GM23338 (cell line): ENCODE results near the gene ASTN1. TPM values are rescaled to one million over a fixed set of nuclear protein-coding genes. Genes with fewer than 3 reads are reported as not detected.

Experiments
- ATAC-seq: fragments of 200-7000 bp; cut with Tn5 transposase; 3 replicates; pipeline ENCODE4 v1.9.1; 2020
- DNase-seq: peaks from one replicate; pipeline ENCODE4 v3.0.0-alpha.2; 2015; ENCODE audit warnings: low spot score
- H2AFZ ChIP-seq: fragments of 200-600 bp; sonication (generic); 2 replicates; pipeline ENCODE4 v1.8.0; 2016; ENCODE audit warnings: antibody characterized with exemption, mild to moderate bottlenecking, moderate library complexity
- H3F3A ChIP-seq: fragments of 200-600 bp; sonication (generic); replicated peaks from 2 replicates; pipeline ENCODE4 v1.8.0; 2017; ENCODE audit warnings: antibody characterized with exemption, mixed run types, low read depth
- H3K27ac ChIP-seq: fragments of 200-600 bp; sonication (generic); 2 replicates; pipeline ENCODE4 v1.6.1; 2016; ENCODE audit warnings: low read depth
- H3K27me3 ChIP-seq: fragments of 200-600 bp; sonication (generic); 2 replicates; pipeline ENCODE4 v1.8.0; 2016; ENCODE audit warnings: mild to moderate bottlenecking, mixed run types, moderate library complexity; ENCODE audit not compliant: insufficient read depth
- H3K36me3 ChIP-seq: fragments of 200-600 bp; sonication (generic); 2 replicates; pipeline ENCODE4 v1.8.0; 2016; ENCODE audit warnings: mild to moderate bottlenecking; ENCODE audit not compliant: insufficient read depth
- H3K4me1 ChIP-seq: fragments of 200-600 bp; sonication (generic); 2 replicates; pipeline ENCODE4 v1.8.0; 2016; ENCODE audit warnings: mild to moderate bottlenecking, moderate library complexity; ENCODE audit not compliant: insufficient read depth
- H3K4me2 ChIP-seq: fragments of 200-600 bp; sonication (generic); 2 replicates; pipeline ENCODE4 v1.7.1; 2017; ENCODE audit warnings: mixed run types
- H3K4me3 ChIP-seq: fragments of 200-600 bp; sonication (generic); 2 replicates; pipeline ENCODE4 v1.6.1; 2016; ENCODE audit warnings: mixed run types
- H3K79me2 ChIP-seq: fragments of 200-600 bp; sonication (generic); replicated peaks from 2 replicates; pipeline ENCODE4 v1.8.0; 2017; ENCODE audit warnings: mild to moderate bottlenecking; ENCODE audit not compliant: insufficient read depth
- H3K9me2 ChIP-seq: fragments of 200-600 bp; sonication (generic); 2 replicates; pipeline ENCODE4 v1.8.0; 2017; ENCODE audit not compliant: insufficient read depth
- H4K20me1 ChIP-seq: fragments of 200-600 bp; sonication (generic); replicated peaks from 2 replicates; pipeline ENCODE4 v1.8.0; 2017; ENCODE audit warnings: mild to moderate bottlenecking; ENCODE audit not compliant: insufficient read depth
- H3K27ac Mint-ChIP-seq: 2 replicates; pipeline ENCODE4 v1.8.0; 2020; ENCODE audit warnings: inconsistent platforms, mild to moderate bottlenecking, moderate library complexity, mixed read lengths
- H3K27me3 Mint-ChIP-seq: 3 replicates; pipeline ENCODE4 v1.8.0; 2022; ENCODE audit warnings: low read depth, mild to moderate bottlenecking, moderate library complexity, mixed read lengths, inconsistent platforms; ENCODE audit not compliant: insufficient read depth, poor library complexity
- H3K36me3 Mint-ChIP-seq: 3 replicates; pipeline ENCODE4 v1.8.0; 2021; ENCODE audit warnings: low read depth, mild to moderate bottlenecking, inconsistent platforms, moderate library complexity, mixed read lengths
- H3K4me1 Mint-ChIP-seq: 3 replicates; pipeline ENCODE4 v1.8.0; 2020; ENCODE audit warnings: mild to moderate bottlenecking, inconsistent platforms, mixed read lengths
- H3K4me3 Mint-ChIP-seq: 3 replicates; pipeline ENCODE4 v1.8.0; 2021; ENCODE audit warnings: moderate library complexity, mild to moderate bottlenecking, inconsistent platforms, mixed read lengths
- H3K9me3 Mint-ChIP-seq: 3 replicates; pipeline ENCODE4 v1.8.0; 2020; ENCODE audit warnings: moderate library complexity, mild to moderate bottlenecking, inconsistent platforms, mixed read lengths
- CREB1 ChIP-seq: fragments of 250-450 bp; sonication (Bioruptor Pico); IDR thresholded peaks from 2 replicates; pipeline ENCODE4 v1.5.0; 2020; ENCODE audit warnings: low read depth, mild to moderate bottlenecking, moderate library complexity
- NANOG ChIP-seq: IDR thresholded peaks from 2 replicates; pipeline ENCODE4 v1.6.1; 2016; ENCODE audit warnings: antibody characterized with exemption, borderline replicate concordance
- POLR2AphosphoS5 ChIP-seq: IDR thresholded peaks from 2 replicates; pipeline ENCODE4 v1.6.1; 2016; ENCODE audit warnings: antibody characterized with exemption, low read depth
- ZNF331 ChIP-seq: fragments of 250-450 bp; sonication (Bioruptor Pico); IDR thresholded peaks from 2 replicates; pipeline ENCODE4 v1.5.0; 2020; ENCODE audit warnings: low read depth, mild to moderate bottlenecking, moderate library complexity
- polyA plus RNA-seq: library from polyadenylated mRNA; unstranded; fragments of >200 nt; fragmentation: Nextera tagmentation; extraction: Ambion mirVana; gene quantifications from 2 replicates; pipeline ENCODE4 v1.2.1, GENCODE V29; 2016
- total RNA-seq: library from RNA; depleted of rRNA; stranded (reverse); fragments of >200 nt; shearing (Covaris generic); gene quantifications from 2 replicates; pipeline ENCODE4 v1.2.3, GENCODE V29; 2014
- TF ChIP-seq, protein P1 (sequence below): fragments of 250-450 bp; sonication (Bioruptor Pico); IDR thresholded peaks from 2 replicates; pipeline ENCODE4 v1.5.0; 2020; ENCODE audit warnings: mild to moderate bottlenecking, moderate library complexity
- TF ChIP-seq, protein P2 (sequence below): IDR thresholded peaks from 2 replicates; pipeline ENCODE4 v1.6.1; 2016; ENCODE audit warnings: antibody characterized with exemption

ASTN1 gene
- total and polyA plus RNA-seq, 2 experiments from 2014 or later = 2.0 to 5.2 TPM

DNA sequence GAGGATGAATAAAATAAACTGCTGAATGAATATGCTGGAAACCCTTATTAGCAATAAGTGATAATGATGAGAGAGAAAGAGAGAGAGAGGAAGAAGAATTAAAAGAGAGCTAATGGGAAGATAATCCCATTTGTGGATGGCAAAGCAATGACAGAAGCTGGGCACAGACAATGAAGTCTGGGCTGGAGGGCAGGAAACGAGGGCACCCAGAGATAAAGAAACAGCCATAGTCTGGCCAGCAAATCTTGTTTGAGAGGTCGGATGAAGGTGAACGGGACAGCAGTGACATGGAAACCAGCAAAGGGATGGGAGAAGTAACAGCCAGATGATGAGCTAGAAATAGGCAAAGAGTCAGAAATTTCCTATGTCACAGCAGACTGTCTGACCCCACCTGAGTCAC is 155.9 kb downstream of the ASTN1 start:
- DNase-seq (no peak), ATAC-seq (no peak)
- Mint-ChIP-seq H3K9me3 (no peaks in the 10 kb centered on the region), H3K27ac (no peak overlapping the region), H3K4me3 (no peak overlapping the region), H3K27me3 (no peaks in the 10 kb centered on the region), H3K36me3 (no peaks in the 10 kb centered on the region), H3K4me1 (peaks cover 3% of the 10 kb centered on the region; the same call in 1 of the 3 replicates)
- Histone ChIP-seq H3K4me2 (no peak overlapping the region), H3K79me2 (no peaks in the 10 kb centered on the region), H3K9me2 (no peaks in the 10 kb centered on the region), H3K4me3 (no peak overlapping the region), H3K36me3 (no peaks in the 10 kb centered on the region), H3F3A (no peaks in the 10 kb centered on the region), H3K4me1 (no peaks in the 10 kb centered on the region), H4K20me1 (no peaks in the 10 kb centered on the region), H3K27ac (no peak overlapping the region), H2AFZ (no peak overlapping the region), H3K27me3 (no peaks in the 10 kb centered on the region)
- no peak for TF ChIP-seq CREB1 (CRISPR knock-in tag)
- no peak for TF ChIP-seq NANOG
- TF ChIP-seq, protein P1, sequence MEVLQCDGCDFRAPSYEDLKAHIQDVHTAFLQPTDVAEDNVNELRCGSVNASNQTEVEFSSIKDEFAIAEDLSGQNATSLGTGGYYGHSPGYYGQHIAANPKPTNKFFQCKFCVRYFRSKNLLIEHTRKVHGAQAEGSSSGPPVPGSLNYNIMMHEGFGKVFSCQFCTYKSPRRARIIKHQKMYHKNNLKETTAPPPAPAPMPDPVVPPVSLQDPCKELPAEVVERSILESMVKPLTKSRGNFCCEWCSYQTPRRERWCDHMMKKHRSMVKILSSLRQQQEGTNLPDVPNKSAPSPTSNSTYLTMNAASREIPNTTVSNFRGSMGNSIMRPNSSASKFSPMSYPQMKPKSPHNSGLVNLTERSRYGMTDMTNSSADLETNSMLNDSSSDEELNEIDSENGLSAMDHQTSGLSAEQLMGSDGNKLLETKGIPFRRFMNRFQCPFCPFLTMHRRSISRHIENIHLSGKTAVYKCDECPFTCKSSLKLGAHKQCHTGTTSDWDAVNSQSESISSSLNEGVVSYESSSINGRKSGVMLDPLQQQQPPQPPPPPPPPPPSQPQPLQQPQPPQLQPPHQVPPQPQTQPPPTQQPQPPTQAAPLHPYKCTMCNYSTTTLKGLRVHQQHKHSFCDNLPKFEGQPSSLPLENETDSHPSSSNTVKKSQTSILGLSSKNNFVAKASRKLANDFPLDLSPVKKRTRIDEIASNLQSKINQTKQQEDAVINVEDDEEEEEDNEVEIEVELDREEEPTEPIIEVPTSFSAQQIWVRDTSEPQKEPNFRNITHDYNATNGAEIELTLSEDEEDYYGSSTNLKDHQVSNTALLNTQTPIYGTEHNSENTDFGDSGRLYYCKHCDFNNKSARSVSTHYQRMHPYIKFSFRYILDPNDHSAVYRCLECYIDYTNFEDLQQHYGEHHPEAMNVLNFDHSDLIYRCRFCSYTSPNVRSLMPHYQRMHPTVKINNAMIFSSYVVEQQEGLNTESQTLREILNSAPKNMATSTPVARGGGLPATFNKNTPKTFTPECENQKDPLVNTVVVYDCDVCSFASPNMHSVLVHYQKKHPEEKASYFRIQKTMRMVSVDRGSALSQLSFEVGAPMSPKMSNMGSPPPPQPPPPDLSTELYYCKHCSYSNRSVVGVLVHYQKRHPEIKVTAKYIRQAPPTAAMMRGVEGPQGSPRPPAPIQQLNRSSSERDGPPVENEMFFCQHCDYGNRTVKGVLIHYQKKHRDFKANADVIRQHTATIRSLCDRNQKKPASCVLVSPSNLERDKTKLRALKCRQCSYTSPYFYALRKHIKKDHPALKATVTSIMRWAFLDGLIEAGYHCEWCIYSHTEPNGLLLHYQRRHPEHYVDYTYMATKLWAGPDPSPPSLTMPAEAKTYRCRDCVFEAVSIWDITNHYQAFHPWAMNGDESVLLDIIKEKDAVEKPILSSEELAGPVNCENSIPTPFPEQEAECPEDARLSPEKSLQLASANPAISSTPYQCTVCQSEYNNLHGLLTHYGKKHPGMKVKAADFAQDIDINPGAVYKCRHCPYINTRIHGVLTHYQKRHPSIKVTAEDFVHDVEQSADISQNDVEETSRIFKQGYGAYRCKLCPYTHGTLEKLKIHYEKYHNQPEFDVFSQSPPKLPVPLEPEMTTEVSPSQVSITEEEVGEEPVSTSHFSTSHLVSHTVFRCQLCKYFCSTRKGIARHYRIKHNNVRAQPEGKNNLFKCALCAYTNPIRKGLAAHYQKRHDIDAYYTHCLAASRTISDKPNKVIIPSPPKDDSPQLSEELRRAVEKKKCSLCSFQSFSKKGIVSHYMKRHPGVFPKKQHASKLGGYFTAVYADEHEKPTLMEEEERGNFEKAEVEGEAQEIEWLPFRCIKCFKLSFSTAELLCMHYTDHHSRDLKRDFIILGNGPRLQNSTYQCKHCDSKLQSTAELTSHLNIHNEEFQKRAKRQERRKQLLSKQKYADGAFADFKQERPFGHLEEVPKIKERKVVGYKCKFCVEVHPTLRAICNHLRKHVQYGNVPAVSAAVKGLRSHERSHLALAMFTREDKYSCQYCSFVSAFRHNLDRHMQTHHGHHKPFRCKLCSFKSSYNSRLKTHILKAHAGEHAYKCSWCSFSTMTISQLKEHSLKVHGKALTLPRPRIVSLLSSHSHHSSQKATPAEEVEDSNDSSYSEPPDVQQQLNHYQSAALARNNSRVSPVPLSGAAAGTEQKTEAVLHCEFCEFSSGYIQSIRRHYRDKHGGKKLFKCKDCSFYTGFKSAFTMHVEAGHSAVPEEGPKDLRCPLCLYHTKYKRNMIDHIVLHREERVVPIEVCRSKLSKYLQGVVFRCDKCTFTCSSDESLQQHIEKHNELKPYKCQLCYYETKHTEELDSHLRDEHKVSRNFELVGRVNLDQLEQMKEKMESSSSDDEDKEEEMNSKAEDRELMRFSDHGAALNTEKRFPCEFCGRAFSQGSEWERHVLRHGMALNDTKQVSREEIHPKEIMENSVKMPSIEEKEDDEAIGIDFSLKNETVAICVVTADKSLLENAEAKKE = no peak
- TF ChIP-seq POLR2AphosphoS5 = no peak
- TF ChIP-seq, protein P2, sequence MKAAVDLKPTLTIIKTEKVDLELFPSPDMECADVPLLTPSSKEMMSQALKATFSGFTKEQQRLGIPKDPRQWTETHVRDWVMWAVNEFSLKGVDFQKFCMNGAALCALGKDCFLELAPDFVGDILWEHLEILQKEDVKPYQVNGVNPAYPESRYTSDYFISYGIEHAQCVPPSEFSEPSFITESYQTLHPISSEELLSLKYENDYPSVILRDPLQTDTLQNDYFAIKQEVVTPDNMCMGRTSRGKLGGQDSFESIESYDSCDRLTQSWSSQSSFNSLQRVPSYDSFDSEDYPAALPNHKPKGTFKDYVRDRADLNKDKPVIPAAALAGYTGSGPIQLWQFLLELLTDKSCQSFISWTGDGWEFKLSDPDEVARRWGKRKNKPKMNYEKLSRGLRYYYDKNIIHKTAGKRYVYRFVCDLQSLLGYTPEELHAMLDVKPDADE = no peak
- no peak for TF ChIP-seq ZNF331 (CRISPR knock-in tag)
